Activated T-helper 17 cell treated with anti-CD3 and anti-CD28 coated beads, Interleukin-2, amount 50 U/mL, for 72 hours (primary cell): ENCODE results near the gene KIF23. TPM values are rescaled to one million over a fixed set of nuclear protein-coding genes. Genes with fewer than 3 reads are reported as not detected.

Experiments used
- ATAC-seq: fragments of 150-1000 bp; cut with Tn5 transposase; replicated peaks from 2 replicates; pipeline ENCODE4 v1.10.0; 2021; ENCODE audit warnings: mild to moderate bottlenecking, moderate library complexity
- H3K27ac Mint-ChIP-seq: one replicate; pipeline ENCODE4 v1.8.0; 2022; ENCODE audit warnings: mixed read lengths
- H3K27me3 Mint-ChIP-seq: one replicate; pipeline ENCODE4 v1.8.0; 2022; ENCODE audit warnings: mixed read lengths
- H3K36me3 Mint-ChIP-seq: one replicate; pipeline ENCODE4 v1.8.0; 2022; ENCODE audit warnings: low read depth, mild to moderate bottlenecking, mixed read lengths
- H3K4me1 Mint-ChIP-seq: one replicate; pipeline ENCODE4 v1.8.0; 2022; ENCODE audit warnings: mixed read lengths
- H3K4me3 Mint-ChIP-seq: one replicate; pipeline ENCODE4 v1.8.0; 2022; ENCODE audit warnings: mild to moderate bottlenecking, mixed read lengths
- H3K9me3 Mint-ChIP-seq: one replicate; pipeline ENCODE4 v1.8.0; 2022; ENCODE audit warnings: mixed read lengths
- total RNA-seq, 2 donors: library from RNA; stranded (reverse); gene quantifications; one replicate each; pipeline ENCODE4 v1.2.3, GENCODE V29; 2022

The KIF23 gene
- total RNA-seq, 2 donors from 2014 or later = 51.3 to 54.5 TPM

DNA sequence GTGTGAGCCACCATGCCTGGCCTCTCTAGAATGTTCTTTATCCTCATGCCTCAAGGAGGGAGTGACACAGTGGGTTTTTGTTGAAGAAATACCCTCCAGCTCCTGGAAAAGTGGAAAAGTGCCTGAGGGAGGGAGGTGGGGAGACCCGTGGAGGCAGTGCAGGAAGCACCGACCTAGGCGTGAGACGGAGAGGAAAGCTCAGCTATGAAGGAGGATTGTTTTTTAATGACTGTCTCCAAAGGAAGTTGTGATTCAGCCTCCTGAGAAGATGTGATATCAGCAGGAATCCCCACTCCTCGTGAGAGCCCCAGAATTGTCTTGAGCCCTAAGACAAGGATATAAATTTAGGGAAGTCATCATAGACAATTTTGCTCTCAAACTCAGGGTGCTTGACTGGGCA is 60.1 kb downstream of the KIF23 start:
- ATAC-seq = no peak
- Mint-ChIP-seq H3K27ac (no peak overlapping the region), H3K4me3 (no peak overlapping the region), H3K36me3 (no peaks in the 10 kb centered on the region), H3K4me1 (peaks cover 3% of the 10 kb centered on the region), H3K27me3 (no peaks in the 10 kb centered on the region), H3K9me3 (no peaks in the 10 kb centered on the region)

GRCh38 chr15:69474846-69475455 is 60.8 kb downstream of the KIF23 start:
- H3K4me3 Mint-ChIP-seq = no peak overlapping the region
- H3K27me3 Mint-ChIP-seq = no peaks in the 10 kb centered on the region
- no peak for ATAC-seq
- H3K36me3 Mint-ChIP-seq = no peaks in the 10 kb centered on the region
- H3K27ac Mint-ChIP-seq = no peak overlapping the region
- no peaks in the 10 kb centered on the region for H3K4me1 Mint-ChIP-seq
- H3K9me3 Mint-ChIP-seq = peaks cover 4% of the 10 kb centered on the region

GRCh38 chr15:69475769-69476358 is 61.7 kb downstream of the KIF23 start:
- Mint-ChIP-seq H3K4me3 (no peak overlapping the region), H3K9me3 (peaks cover 4% of the 10 kb centered on the region), H3K36me3 (no peaks in the 10 kb centered on the region), H3K27me3 (no peaks in the 10 kb centered on the region), H3K27ac (no peak overlapping the region), H3K4me1 (no peaks in the 10 kb centered on the region)
- ATAC-seq = peak; percentile 72

GRCh38 chr15:69476704-69477473 is 62.7 kb downstream of the KIF23 start:
- Mint-ChIP-seq H3K4me1 (no peaks in the 10 kb centered on the region), H3K36me3 (no peaks in the 10 kb centered on the region), H3K4me3 (no peak overlapping the region), H3K27ac (no peak overlapping the region), H3K27me3 (no peaks in the 10 kb centered on the region), H3K9me3 (peaks cover 4% of the 10 kb centered on the region)
- ATAC-seq = no peak

- Mint-ChIP-seq H3K4me3 (no peak overlapping the region), H3K4me1 (no peaks in the 10 kb centered on the region), H3K27me3 (no peaks in the 10 kb centered on the region), H3K36me3 (no peaks in the 10 kb centered on the region), H3K9me3 (peaks cover 4% of the 10 kb centered on the region), H3K27ac (no peak overlapping the region)
- peak; percentile 42 for ATAC-seq
These were observed 64.2 kb downstream of the KIF23 start for GRCh38 chr15:69478259-69478781.

DNA sequence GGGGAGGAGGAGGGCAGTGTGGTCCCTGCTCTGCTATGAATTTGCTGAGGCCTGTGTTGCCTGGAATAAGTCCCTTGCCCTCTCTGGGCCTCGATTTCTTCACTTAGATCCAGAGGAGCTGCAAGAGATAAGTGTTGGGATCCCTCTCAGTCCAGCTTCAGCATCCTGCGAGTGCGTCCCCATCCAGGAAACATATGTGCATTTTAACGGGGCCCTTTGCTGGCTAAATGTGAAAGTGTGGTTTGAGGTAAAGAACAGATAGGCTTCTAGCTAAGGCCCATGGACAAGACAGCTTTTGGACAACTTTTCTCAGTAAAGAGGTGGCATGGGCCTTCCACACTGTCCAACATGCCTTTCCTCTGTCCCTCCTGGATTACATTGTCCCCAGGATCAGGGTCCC is 64.9 kb downstream of the KIF23 start:
- Mint-ChIP-seq H3K27ac (no peak overlapping the region), H3K4me1 (no peaks in the 10 kb centered on the region), H3K4me3 (no peak overlapping the region), H3K27me3 (no peaks in the 10 kb centered on the region), H3K36me3 (no peaks in the 10 kb centered on the region), H3K9me3 (peaks cover 4% of the 10 kb centered on the region)
- ATAC-seq = no peak

DNA sequence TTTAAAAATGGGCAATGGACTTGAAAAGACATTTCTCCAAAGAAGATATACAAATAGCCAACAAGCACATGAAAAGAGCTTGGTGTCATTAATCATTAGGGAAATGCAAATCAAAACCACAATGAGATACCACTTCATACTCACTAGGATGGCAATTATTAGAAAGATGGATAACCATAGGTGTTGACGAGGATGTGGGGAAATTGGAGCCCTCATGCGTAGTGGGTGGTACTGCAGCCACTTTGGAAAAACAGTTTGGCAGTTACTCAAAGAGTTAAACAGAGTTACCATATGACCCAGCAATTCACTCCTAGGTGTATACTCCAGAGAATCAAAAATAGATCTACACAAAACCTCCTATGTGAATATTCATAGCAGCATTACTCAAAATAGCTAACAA is 65.8 kb downstream of the KIF23 start:
- Mint-ChIP-seq H3K36me3 (no peaks in the 10 kb centered on the region), H3K4me1 (no peaks in the 10 kb centered on the region), H3K27ac (no peak overlapping the region), H3K4me3 (no peak overlapping the region), H3K9me3 (peaks cover 4% of the 10 kb centered on the region), H3K27me3 (peaks cover 3% of the 10 kb centered on the region)
- no peak for ATAC-seq

DNA sequence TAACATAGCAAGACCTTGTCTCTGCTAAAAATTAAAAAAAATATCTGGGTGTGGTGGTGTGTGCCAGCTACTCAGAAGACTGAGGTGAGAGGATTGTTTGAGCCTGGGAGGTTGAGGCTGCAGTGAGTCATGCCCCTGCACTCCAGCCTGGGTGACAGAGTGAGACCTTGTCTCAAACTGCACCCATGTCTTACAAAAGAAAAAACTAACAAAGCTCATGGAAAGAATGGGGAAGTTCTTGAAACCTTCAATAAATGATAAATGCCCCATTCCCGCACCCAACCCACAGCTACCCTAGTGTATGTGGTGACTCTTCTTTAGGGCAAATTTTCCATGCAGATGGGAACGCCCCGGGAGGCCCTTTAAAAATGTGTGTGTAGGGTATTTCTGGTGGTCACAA is 66.8 kb downstream of the KIF23 start:
- Mint-ChIP-seq H3K27ac (no peak overlapping the region), H3K4me3 (no peak overlapping the region), H3K36me3 (no peaks in the 10 kb centered on the region), H3K9me3 (peaks cover 4% of the 10 kb centered on the region), H3K27me3 (peaks cover 5% of the 10 kb centered on the region), H3K4me1 (no peaks in the 10 kb centered on the region)
- ATAC-seq = peak; percentile 48

DNA sequence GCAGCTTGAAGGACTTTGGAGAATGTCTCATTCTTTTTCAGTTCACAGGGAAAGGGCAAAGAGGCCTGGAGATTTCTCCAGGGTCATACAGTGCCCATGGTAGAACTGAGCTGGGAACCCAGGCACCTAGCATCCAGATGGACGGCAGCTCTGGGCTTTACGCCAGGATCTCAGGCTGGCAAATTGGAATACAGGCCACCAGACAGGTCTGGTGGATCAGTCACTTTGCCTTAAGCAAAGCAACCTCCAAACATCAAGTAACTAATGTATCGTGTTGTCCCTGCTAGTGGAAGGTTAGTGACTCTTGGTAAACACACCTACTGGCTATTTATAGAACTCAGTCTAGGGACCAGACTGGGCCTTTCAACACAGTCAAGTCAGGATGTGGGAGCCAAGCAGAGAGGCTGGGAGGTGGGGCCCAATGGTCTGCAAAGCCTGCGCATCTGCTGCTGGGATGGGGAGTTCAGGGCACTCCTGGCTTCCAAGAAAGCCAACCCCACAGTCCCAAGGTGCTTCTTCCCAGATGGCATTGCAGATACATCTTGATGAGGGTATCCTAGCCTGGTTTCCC is 68.6 kb downstream of the KIF23 start:
- peaks cover 5% of the 10 kb centered on the region for H3K27me3 Mint-ChIP-seq
- H3K4me1 Mint-ChIP-seq = no peaks in the 10 kb centered on the region
- H3K27ac Mint-ChIP-seq = no peak overlapping the region
- no peak for ATAC-seq
- no peaks in the 10 kb centered on the region for H3K36me3 Mint-ChIP-seq
- peaks cover 4% of the 10 kb centered on the region for H3K9me3 Mint-ChIP-seq
- H3K4me3 Mint-ChIP-seq = no peak overlapping the region

DNA sequence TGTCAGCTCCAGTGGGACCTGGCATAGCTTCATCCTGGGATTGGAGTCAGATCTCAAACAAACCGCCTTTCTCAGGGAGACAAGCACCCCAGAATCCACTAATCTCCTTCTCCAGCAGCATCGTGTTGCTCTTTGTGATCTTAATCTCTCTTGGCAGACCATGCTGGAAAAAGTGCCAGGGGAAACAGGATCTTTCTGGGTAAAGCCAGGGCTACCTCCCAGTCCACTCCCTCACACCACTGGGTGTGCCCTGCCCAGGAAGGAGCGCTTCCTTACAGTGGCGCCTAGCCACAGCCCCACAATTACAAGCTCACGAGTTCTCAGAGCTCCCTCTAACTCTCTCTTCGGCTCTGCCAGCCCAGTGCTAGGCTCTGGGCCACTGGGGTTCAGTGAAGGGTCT is 70.7 kb downstream of the KIF23 start:
- peaks cover 5% of the 10 kb centered on the region for H3K27me3 Mint-ChIP-seq
- H3K27ac Mint-ChIP-seq = no peak overlapping the region
- H3K36me3 Mint-ChIP-seq = no peaks in the 10 kb centered on the region
- no peak for ATAC-seq
- no peak overlapping the region for H3K4me3 Mint-ChIP-seq
- no peaks in the 10 kb centered on the region for H3K9me3 Mint-ChIP-seq
- no peaks in the 10 kb centered on the region for H3K4me1 Mint-ChIP-seq

GRCh38 chr15:69486481-69487110 is 72.4 kb downstream of the KIF23 start:
- Mint-ChIP-seq H3K27me3 (peaks cover 7% of the 10 kb centered on the region), H3K4me3 (no peak overlapping the region), H3K27ac (no peak overlapping the region), H3K9me3 (no peaks in the 10 kb centered on the region), H3K4me1 (no peaks in the 10 kb centered on the region), H3K36me3 (no peaks in the 10 kb centered on the region)
- no peak for ATAC-seq

- H3K36me3 Mint-ChIP-seq = no peaks in the 10 kb centered on the region
- H3K27ac Mint-ChIP-seq = no peak overlapping the region
- ATAC-seq = no peak
- H3K4me3 Mint-ChIP-seq = no peak overlapping the region
- no peaks in the 10 kb centered on the region for H3K9me3 Mint-ChIP-seq
- H3K27me3 Mint-ChIP-seq = peaks cover 7% of the 10 kb centered on the region
- no peaks in the 10 kb centered on the region for H3K4me1 Mint-ChIP-seq
These were observed 75.0 kb downstream of the KIF23 start for GRCh38 chr15:69489073-69489571.

DNA sequence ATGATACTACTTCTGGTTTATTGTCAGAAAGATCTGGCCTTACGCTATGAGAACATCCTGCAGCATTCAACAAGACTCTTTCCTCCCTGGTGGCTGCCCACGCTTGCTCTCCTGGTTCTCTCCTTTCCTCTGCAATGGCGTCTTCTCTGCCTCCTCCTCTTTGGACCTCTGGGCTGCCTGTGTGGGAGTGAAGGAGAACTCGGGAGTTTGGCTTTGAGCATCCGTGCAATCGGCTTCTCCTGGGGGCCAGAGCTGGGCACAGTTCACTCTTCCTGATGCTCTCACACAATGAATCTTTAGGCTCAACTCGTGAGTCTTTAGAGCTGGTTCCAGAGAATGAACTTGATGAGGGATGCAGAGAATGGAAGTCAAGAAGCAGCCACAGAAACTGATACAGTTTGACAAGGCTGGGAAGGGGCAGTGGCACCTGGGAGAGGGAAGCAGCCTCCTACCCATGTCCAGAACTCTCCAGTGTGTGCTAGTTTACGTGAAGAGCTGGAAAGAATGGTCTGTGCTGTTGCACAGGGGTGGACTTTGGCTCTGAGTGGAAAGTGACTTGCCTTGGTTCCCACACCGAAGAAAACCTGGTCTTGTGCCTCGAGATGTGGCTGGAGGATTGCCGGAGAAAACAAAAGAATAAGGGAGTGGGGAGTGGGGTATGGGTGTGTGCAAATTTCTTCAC is 76.3 kb downstream of the KIF23 start:
- no peaks in the 10 kb centered on the region for H3K4me1 Mint-ChIP-seq
- peaks cover 3% of the 10 kb centered on the region for H3K27me3 Mint-ChIP-seq
- no peak overlapping the region for H3K4me3 Mint-ChIP-seq
- H3K9me3 Mint-ChIP-seq = no peaks in the 10 kb centered on the region
- no peak for ATAC-seq
- no peaks in the 10 kb centered on the region for H3K36me3 Mint-ChIP-seq
- H3K27ac Mint-ChIP-seq = no peak overlapping the region

DNA sequence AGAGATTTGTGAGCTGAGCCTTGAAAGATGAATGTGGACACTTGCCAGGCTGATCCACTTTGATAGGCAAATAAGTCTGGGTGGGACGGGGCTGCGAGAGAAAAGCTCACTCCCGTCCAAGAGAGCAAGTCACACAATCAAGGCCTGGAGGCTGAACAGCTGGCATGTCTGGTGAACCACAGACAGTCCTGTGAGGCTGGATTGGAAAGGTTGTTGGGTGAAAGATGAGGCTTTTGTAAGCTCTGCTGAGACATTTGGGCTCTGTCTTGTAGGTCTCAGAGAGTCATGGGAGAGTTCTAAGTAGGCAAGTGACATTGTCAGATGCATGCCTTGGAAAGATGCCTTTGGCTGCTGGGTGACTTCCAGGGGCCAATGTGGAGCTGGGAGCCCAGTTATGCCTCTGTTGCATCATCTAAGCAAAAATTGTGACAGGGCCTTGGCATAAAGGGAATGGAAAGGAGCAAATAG is 76.9 kb downstream of the KIF23 start:
- no peaks in the 10 kb centered on the region for H3K36me3 Mint-ChIP-seq

More for the DNA sequence above, 76.9 kb downstream of the KIF23 start:
- Mint-ChIP-seq H3K9me3 (no peaks in the 10 kb centered on the region), H3K27me3 (peaks cover 3% of the 10 kb centered on the region), H3K4me1 (no peaks in the 10 kb centered on the region), H3K27ac (no peak overlapping the region), H3K4me3 (no peak overlapping the region)
- no peak for ATAC-seq
